Astrocyte of the hippocampus (primary cell): ENCODE results near the gene CACNA1C.

Source experiments
- DNase-seq: peaks from one replicate; pipeline ENCODE4 v3.0.0; 2011; ENCODE audit warnings: low read depth, low spot score

Gene CACNA1C

DNA sequence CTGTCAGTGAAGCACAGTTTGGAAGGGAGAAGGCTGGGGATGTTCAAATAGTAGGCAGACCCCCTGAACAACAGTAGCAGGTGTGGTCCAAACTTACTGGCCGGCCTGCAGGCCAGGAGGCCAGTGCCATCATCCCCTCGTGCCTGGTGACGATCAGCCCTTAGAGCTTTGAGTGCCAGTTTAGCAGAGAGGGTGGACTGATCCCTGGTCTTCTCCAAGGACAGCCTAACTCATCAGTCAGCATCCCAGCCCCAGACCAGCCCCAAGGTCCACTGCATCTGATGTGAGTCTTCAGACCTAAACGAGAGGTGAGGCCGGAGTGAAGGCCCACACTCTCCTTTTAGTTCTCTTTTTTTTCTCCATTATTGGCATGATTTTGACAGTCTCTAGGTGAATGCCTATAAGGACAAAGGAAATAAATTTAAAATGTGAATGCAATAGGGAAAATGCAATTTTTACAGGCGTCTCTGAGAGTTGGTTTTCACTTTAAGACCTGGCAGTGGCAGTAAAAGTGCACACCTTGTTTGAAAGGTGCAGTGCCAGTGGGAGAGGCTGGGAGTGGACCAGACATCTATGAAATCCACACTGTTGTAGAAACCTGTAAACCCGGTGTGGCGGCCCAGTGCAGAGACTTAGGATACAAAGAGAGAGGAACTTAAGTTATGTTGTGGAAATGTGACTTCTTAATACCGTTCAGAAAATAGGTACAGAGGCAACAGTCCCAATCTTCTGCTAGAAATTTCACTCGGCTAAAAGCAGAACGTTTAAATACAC, 311.2 kb downstream of the CACNA1C start:
- no peak for DNase-seq

DNA sequence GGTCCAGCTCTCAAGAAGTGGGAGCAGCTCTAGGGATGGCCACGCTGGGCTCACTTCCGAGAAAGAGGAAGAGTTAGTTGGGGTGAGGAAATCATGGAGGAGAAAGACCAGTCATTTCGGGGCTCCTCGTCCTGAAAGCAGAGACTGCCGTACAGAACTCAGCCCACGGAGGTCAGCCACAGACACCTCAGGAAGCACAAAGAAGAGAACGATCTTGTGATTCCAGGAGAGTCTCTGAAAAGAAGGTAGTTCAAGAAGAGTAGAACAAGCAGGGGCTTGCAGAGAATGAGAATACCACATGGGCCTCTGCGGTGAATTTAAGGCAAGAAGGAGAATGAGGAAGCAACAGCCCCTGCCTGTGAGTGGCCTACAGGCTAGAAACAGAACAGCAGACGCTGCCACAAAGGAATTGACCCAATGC, 311.9 kb downstream of the CACNA1C start:
- no peak for DNase-seq

DNA sequence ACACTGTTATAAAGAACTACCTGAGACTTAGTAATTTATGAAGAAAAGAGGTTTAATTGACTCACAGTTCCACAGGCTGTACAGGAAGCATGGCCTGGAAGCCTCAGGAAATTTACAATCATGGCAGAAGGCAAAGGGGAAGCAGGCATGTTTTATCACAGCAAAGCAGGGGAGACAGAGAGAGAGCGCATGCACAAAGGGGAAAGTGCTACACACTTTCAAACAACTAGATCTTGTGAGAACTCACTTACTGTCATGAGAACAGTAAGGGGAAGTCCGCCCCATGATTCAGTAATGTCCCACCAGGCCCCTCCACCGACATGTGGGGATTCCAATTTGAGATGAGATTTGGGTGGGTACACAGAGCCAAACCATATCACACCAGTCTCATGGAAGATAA, 313.9 kb downstream of the CACNA1C start:
- DNase-seq: no peak

DNA sequence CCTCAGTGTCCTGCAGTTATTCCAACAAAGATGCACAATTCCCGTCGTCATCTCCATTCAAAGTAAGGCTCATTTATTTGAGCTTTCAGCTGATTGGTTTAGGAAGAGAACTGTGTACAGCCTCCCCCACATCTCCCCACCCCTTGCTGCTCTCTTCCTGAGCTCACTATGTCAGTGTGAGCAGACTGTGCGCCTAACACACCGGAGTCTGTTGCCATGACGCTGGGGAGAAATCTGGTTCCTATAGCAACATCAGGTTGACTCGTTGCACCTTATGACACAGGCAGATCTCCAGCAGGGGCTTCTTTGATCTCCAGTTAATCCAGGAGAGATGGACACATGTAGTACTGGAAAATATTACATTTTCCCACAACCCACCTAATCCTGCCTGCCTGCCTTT, 319.4 kb downstream of the CACNA1C start:
- DNase-seq: no peak

DNA sequence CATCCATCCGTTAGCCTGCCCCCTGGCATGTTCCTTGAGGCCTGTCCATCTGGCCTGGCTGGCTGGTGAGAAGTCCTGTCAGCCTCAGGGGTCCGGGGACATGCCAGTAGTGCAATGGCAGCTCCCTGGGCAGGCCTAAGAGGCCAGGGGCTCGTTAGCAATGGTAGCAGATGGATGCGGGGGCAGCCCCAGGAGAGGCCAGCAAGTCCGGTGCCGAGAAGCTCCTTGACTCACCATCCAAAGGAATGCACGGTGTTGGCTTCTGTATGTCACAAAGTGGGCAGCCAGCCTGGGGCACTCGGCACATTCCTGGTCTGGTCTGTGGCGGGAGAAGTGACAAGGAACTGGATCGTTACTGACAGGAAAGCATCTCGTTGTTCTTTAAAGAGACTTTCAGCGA, 319.9 kb downstream of the CACNA1C start:
- DNase-seq: peak; percentile 70

DNA sequence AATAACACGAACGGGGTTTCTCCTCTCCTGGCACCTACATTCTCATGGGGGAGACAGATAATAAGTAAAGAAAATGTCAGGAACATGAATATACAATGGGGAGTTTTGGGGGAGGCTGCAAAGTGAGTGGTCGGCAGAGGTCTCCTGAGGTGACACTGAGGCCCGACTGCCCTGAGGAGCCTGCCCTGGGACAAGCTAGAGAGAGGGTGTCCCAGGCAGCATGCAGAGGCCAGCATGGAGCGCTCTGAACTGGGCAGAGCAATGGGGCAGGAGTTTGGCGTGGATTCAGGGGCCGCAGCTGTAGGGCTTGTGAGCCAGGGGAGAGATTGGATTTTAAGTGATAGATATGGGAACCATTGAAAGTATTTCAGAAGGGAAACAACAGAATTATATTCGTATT, 320.5 kb downstream of the CACNA1C start:
- DNase-seq: no peak

DNA sequence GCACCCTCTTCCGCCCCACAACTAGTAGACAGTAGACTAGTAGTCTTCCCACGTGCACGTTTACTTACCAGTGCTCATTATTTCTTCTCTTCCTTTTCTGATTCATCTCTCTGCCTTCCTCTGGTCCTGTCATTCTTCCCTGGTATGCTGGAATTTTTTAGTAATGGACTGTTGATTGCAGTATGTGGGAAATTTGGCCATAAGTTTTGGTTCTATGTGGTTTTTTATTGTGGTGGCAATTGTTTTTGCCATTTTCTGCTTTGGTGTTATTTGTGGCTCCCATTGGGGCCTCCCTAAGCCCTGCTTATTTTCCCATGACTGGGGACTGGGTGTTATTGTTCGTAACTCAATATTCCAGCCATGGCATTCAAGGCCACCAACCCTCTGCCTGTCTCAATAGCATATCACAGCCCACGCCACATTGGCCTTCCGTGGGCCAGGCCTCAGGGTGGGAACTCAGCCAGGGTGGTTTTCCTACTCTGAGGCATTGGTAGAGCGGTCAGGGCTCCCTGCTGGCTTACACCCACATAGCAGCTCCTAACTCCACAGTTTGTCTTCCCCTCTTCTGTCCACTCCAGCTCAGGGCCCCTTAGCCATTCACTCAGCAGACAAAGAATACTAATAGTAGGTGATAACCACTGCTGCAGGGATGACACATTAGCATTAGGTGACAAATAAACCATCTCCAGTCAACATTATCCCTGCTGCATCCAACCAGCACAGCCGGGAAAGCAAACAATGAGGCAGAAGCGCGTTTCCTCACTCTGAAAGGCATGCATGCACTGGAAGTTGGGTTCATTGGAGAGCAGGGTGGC, 321.5 kb downstream of the CACNA1C start:
- peak; percentile 64 for DNase-seq

DNA sequence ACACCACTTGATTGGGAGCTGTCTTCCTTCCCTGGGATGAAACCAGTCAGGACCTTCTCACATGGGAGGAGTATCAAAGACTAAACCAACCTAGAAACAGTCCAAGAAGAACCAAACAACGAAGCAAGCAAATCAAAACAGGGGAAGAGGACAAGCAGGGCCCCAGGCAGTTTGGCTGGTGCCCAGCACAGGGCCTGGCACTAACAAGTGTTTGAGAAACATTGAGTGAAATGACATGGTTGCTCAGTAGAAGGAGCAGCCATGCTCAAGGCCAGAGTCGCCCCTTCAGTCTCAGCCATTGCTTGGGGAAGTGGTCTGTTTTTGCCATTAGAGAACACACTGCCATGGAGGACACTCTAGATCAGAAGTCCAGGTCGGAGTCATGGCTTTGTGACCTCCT, 323.1 kb downstream of the CACNA1C start:
- no peak for DNase-seq

DNA sequence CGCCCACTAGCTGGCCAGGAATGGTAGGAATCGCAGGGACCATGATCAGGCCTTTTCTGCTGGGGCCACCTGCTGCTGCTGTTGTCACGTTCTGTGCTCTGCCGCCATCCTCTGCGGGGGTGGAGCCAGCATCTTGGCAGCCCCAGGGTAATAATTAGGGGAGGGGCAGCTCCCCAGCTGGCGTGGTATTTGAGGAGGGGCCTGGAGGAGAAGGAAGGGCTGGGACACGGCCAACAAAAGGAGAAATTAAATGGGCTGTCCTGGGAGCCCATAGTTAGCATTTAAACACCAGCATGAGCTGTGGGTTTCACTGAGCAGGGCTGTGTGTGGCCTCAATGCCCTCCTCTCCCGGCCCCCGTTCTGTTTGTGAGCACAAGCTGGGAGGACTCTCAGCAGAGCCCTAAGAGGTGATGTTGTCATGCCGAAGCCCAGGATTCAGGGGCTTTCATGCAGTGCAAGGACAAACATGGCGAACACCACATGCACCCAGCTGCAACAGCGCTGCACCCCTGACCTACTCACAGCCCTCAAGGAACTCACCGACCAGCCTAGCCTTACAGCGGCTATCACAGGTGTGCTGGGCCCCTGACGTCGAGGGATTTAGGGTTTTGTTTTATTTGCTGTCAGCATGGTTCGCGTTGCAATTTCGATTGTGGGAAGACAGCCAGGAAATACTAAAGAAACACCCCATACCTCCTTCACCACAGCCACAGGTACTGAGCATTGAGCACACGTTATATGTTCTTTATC, 324.3 kb downstream of the CACNA1C start:
- no peak for DNase-seq

DNA sequence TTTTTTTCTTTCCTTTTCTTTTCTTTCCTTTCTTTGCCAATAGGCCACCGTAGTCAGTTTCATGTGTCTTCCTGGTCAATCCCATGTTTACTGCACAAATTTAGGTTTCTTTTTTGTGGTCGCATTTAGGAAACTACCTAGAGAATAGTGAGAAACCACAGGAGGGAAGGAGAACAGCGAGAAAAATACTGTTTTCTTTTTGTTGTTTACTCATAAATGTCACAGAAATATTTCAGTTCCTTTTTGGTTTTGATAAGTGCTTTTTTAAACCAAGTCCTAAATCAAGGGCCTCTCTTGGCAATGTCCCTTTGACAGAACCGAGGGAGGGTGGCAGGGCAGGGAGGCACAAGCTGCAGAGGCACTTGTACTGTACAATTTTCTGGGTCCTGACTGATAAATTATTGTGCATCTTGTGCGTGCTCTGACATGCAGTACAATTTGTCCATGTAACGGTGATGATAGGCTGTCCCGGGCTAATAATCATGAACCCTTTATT, 326.1 kb downstream of the CACNA1C start:
- no peak for DNase-seq

DNA sequence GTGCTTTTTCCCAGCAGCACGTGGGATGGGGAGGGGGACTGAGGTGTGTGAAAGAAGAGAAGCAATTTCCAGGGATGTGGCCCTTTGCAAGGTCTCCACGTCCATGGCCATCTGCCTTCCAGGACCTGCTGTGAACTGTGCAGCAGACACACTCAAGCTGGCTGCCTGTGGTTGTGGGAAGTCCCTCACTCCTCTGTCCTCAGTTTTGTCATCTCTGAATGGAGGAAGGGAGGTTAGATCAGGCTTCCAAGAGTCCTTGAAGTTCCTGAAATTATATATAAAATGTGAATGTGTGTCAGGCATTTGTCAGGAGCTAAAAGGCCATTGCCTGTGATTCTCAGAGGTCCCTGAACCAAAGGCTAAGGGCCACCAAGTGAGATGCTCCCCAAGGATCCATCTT, 328.2 kb downstream of the CACNA1C start:
- no peak for DNase-seq

DNA sequence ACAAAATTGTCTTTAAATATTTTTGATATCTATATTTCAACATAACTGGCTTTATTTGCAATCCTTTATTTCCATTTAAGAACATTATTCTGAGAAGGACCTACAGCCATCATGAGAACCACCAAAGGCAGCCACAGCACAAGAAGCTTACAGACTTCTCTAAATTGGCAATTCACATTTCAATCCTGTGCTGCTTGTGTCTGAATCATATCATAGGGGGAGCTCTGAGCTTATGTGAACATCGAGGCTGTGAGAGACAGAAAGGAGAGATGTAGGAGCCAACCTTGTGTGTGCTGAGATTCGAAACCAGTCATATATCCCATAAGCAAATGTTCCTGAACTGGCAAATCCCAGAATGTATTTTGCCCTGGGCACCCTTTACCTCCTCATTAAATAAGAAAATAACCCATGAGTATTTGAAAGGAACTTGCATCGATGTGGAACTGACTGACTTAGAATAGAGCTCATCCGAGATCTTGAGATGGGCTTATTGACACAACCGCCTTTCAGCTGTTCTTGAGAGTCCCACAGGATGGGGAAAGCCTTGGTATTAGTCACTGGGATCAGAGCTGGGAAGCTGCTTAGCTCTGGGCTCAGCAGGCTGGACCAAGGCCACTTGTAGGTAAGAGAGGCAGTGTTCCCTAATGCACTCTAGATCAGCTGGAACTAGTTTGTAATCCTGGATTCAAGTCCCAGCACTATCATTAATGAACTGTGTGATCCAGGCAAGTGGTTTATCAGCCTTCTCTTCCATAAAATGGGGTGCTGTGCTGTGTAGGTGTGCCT, 329.8 kb downstream of the CACNA1C start:
- no peak for DNase-seq

DNA sequence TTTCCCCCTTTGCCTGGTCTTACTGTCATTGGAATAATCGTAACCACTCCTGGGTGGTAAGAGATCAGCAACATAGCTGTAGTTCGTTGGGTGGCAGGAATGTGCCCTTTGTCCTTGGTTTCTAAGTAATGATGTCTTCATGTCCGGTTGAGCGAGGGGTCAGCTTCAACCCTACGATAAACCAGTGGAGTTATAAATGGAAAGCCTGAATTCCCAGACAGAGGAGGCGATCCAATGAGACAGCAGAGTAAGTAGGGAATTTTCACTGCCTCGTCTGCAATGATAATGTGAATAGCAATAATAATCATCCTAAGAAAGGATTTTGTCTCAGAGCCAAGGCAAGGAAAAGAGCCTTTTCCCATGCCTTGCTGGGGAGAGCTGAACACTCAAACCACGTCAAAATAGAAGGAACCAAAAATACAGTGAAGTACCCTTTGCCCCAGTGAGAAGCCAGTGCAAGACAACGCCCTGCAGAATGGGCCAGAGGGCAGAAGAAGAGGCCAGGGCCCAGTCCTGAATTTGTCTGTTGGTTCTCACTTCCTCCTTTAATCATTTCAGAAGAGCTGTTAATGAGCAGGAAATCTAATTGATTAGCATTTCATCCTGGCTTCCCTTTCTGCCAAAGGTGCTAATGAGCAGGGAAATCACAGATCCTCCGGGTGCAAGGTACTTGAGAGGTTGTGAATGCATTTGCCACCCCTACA, 330.7 kb downstream of the CACNA1C start:
- DNase-seq: no peak

DNA sequence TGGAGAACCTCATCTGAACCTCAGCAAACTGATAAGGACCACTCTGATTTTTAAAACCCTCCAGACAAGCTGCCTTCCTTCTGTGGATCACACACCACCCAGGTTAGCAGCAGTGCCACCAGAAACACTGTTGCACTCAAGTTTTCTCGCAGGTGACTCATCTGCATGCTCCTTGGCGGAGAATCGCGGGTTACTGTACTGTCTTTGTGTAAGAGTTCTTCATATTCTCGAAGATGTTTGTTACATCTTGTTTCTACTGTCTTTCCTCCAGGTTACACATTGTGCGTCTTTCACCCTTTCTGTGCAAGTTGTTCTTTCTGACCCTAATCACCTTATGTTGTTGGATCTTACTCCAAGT, 331.2 kb downstream of the CACNA1C start:
- no peak for DNase-seq

DNA sequence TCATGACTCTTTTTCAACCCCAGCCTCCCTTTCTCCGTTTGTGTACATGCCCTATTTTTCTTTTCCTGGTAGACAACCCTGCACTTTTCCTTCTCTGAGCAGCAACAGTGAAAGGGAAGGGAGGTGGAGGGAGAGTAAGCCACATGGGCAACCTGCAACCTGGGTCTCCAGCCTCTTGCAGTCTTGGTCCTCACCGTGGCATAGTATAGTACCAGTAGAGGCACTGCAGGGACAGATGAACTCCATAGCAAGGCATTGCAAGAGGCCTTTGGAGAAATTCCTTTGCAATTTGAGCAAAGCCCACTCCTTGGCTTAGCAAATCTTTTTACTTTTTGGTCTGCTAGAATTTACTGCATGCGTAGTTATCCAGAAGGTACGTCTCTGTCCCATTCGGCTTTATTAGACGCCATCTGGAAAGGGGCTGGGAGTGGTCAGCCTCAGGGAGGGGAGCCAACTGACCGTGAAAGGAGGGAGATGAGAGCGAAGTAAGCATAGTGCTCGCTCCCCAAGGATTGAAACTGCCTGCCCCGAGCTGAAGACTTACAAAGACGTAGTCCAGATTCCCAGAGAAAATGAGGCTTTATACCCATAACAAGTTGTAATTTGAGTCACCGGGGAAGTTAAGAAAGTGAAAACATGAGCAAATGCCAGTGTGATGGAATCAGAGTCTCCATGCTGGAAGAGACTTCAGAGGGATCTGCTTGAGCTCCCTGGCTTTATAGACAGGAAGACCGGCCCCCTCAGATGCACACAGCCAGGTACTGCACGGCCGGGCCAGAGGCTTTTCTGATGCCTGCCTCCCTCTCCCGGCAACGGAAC, 332.0 kb downstream of the CACNA1C start:
- peak; percentile 70 for DNase-seq

DNA sequence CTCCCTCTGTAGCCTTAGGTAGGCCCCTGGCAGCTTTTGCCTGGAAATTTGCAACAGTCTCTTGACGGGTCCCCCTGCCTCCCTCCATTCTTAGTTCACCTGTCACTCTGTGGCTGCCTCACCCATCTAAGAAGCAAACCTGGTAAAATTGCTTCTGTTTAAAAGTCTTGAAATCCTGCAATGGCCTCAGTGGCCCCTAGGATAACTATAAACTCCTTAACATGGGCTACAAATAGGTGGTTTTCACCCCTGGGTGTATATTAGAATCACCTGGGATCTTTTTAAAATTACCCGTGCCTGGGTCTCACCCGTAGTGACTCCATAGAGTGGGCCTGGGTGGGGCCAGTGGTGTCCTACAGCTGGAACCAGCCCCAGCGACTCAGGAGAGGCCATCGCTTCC, 332.7 kb downstream of the CACNA1C start:
- no peak for DNase-seq

DNA sequence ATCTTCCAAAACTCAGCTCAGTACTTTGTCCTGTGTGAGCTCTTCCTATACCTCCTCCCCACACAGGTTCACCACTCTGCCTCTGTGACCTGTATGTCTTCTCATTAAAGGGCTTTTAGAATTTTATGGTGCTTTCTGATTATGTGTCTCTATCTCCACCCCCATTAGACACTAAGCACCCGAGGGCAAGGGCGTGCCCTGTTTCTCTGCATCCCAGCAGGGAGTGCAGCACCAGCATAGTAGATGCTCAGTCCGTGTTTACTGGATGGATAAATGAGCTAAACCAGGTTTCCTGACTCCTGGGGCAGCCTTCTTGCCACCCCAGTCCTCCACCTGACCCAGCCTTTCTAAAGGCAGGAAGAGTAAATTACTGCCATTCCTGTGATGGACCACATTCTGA, 333.8 kb downstream of the CACNA1C start:
- no peak for DNase-seq

DNA sequence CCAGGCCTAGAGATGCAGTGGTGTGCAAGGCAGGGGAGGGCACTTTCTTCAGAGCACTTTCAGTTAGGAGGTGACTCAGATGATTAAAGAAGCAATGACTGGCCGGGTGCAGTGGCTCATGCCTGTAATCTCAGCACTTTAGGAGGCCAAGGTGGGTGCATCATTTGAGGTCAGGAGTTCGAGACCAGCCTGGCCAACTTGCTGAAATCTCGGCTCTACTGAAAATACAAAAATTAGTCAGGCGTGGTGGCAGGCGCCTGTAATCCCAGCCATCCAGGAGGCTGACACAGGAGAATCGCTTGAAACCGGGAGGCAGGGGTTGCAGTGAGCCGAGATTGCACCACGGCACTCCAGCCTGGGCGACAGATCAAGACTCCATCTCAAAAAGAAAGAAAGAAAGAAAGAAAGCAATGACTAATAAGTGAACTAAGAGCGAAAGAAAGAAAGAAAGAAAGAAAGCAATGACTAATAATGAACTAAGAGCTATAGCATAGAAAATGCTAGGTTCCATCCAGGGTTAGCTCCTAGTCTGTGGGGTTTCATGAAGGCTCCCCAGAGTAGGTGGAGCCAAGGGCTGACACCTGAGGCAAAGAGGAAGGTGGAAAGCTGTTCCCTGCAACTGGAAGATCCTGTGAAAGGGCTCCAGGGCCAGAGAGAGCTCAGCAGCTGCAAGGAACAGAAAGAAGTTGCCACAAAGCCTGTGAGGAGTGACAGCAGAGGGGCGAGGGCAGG, 334.5 kb downstream of the CACNA1C start:
- DNase-seq: no peak

DNA sequence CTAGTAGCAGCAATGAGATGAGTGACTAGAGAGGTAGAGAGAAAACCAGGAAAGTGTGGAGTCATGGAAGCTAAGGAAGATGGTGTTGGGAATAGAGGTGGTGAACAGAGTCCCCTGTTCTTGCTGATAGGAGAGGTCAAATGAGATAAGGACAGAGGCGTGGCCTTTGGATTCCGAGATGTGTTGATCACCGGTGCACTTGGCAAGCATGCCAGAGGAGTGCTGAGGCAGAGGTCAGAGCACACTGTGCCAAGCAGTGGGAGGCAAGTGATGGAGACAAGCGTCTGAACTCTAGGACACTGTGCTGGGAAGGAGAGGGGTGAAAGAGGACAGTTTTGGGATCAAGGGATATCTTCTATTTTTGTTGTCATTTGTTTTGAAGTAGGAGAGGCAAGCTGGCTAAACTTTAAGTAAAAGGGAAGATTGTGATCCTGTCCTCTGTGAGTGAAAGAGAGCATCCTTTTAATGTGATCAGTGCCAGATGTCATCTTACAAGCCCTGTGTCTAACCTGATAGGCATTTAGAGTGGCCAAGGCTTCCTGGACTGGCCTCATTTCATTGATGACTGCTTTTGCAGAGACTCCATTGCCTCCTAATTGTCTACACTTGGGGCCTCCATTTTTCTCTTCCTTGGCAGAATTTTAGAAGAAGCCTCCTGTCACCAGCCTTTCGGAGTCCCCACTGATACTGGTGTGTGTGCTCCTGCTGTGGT, 336.4 kb downstream of the CACNA1C start:
- no peak for DNase-seq
